ENCODE results near the gene CELF2. TPM values are rescaled to one million over a fixed set of nuclear protein-coding genes. Genes with fewer than 3 reads are reported as not detected.

CELF2 gene
- total RNA-seq, 4 donors from 2014 or later, result 30.0 to 56.6 (median 43.3) TPM

DNA sequence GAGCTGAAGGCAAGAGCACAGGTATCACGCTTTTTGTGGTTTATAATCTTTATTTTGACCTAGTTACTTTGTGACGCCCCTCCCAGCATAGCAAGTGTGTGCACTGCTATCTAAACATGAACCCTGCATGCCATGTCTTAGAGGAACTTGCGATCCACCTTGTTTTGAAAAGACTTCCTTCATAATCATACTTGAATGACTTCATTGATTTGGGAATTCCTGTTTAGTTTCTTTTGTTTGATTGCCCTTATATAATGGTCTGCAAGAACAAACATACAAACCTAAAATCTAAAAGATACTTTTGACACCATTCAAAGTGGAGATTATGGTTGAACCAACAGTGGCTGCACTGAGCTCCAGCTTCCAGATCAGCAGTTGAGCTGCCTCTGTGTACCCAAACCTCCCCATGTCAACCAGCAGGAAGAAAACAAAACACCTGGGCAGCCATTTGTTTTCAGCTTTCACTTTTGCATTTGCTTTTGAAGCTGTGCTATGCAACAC lies 132.6 kb downstream of the CELF2 start:
- Histone ChIP-seq H3K36me3 (no peaks in the 10 kb centered on the region), H3K9me3 (no peaks in the 10 kb centered on the region), H3K4me1 (peaks cover 45 to 53% of the 10 kb centered on the region in 2 donors), H3K4me3 (no peak overlapping the region), H3K27me3 (no peaks in the 10 kb centered on the region), H3K27ac (no peak overlapping the region)
- intact Hi-C loops (cut with DNase I; ENCODE audit: low total_unique reads), result no loop called here
- in situ Hi-C loops (cut with MboI; ENCODE audit: low sequenced_read_pairs in 4 of 4), result no loop called here
- no peak for TF ChIP-seq POLR2A (IDR thresholded peaks at IDR 0.05)
- TF ChIP-seq, protein P1, sequence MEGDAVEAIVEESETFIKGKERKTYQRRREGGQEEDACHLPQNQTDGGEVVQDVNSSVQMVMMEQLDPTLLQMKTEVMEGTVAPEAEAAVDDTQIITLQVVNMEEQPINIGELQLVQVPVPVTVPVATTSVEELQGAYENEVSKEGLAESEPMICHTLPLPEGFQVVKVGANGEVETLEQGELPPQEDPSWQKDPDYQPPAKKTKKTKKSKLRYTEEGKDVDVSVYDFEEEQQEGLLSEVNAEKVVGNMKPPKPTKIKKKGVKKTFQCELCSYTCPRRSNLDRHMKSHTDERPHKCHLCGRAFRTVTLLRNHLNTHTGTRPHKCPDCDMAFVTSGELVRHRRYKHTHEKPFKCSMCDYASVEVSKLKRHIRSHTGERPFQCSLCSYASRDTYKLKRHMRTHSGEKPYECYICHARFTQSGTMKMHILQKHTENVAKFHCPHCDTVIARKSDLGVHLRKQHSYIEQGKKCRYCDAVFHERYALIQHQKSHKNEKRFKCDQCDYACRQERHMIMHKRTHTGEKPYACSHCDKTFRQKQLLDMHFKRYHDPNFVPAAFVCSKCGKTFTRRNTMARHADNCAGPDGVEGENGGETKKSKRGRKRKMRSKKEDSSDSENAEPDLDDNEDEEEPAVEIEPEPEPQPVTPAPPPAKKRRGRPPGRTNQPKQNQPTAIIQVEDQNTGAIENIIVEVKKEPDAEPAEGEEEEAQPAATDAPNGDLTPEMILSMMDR (IDR thresholded peaks at IDR 0.05 in 4 of 5, conservative IDR thresholded peaks at IDR 0.05 in 1 of 5), result no peak
- DNase-seq (no peak), ATAC-seq (no peak)

DNA sequence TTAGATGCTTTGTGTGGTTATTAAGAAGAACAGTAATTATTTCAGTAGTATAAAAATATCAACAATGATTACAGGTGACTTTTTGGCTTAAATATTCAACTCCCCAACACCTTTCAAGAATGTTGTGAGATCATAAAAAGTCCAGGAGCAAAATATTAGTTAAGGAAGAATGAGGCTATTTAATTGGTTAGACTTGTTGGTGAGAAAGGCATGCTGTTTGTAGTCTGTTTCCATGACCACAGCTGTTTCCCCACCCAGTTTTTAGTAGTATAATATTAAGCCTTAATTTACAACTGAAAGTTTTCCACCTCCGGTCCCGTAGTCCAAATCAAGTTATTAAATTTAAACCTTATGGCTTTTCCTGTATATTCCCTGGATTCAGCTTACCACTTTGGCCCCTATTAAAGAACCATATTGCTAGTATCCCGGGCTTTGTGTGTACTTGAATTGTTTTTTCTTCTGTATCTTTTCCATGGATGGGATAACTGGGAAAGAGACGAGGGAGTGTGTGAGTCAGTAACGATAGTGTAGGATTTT lies 133.3 kb downstream of the CELF2 start:
- H3K4me3 ChIP-seq, result no peak overlapping the region
- peaks cover 43 to 48% of the 10 kb centered on the region in 2 donors for H3K4me1 ChIP-seq
- ATAC-seq, result no peak
- no peak for DNase-seq
- intact Hi-C loops (cut with DNase I; ENCODE audit: low total_unique reads) (no loop called here), in situ Hi-C loops (cut with MboI; ENCODE audit: low sequenced_read_pairs in 4 of 4) (no loop called here)
- no peak overlapping the region for H3K27ac ChIP-seq
- TF ChIP-seq, protein P1 (IDR thresholded peaks at IDR 0.05 in 4 of 5, conservative IDR thresholded peaks at IDR 0.05 in 1 of 5), result no peak
- no peak for TF ChIP-seq POLR2A (IDR thresholded peaks at IDR 0.05)
- H3K36me3 ChIP-seq, result no peaks in the 10 kb centered on the region
- no peaks in the 10 kb centered on the region for H3K27me3 ChIP-seq
- H3K9me3 ChIP-seq, result no peaks in the 10 kb centered on the region

DNA sequence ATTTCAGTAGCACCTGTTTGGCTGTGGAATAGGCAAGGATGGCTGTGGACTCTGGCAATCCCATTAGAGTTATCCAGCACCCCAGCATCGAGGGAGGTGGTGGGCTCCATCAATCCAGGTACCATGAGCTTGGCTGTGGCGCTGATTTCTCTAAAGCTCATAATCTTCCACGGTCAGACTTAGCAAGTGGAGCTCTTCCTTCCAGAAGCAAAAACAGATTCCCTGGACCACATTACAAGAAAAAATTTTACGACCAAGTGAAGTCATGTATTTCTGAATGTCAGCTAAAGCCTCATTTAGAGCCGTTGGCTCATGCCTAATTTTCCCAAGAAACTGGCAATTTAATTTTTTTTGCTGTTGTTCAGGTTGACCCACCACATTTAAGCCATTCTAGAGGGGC lies 135.1 kb downstream of the CELF2 start:
- peaks cover 35 to 44% of the 10 kb centered on the region in 2 donors for H3K4me1 ChIP-seq
- in situ Hi-C loops (cut with MboI; ENCODE audit: low sequenced_read_pairs in 4 of 4) (no loop called here), intact Hi-C loops (cut with DNase I; ENCODE audit: low total_unique reads) (no loop called here)
- TF ChIP-seq, protein P1 (IDR thresholded peaks at IDR 0.05 in 4 of 5, conservative IDR thresholded peaks at IDR 0.05 in 1 of 5), result no peak
- TF ChIP-seq POLR2A (IDR thresholded peaks at IDR 0.05), result no peak
- H3K4me3 ChIP-seq, result no peak overlapping the region
- no peak for ATAC-seq
- H3K9me3 ChIP-seq, result no peaks in the 10 kb centered on the region
- H3K27ac ChIP-seq, result no peak overlapping the region
- H3K36me3 ChIP-seq, result no peaks in the 10 kb centered on the region
- H3K27me3 ChIP-seq, result no peaks in the 10 kb centered on the region
- no peak for DNase-seq

DNA sequence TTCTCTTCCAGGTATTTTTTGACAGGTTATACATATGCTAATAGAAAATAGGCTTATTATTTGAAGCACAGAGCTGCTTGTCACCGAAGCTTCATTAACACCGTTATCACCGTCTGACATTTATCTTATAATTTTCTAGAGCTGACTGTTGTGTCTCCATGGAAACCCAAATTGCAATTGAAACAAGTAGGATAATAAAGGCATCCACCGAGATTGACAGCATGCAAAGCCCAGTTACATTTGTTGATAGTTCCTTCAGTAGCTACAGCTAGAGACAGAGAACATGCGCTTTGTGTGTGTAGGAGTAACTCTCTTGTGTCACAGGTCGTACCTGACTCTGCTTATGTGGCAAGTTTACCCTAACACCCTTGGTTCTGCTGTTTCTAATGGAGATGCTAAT lies 135.6 kb downstream of the CELF2 start:
- H3K9me3 ChIP-seq, result no peaks in the 10 kb centered on the region
- no peak overlapping the region for H3K27ac ChIP-seq
- TF ChIP-seq, protein P1 (IDR thresholded peaks at IDR 0.05 in 4 of 5, conservative IDR thresholded peaks at IDR 0.05 in 1 of 5), result no peak
- TF ChIP-seq POLR2A (IDR thresholded peaks at IDR 0.05), result no peak
- H3K4me3 ChIP-seq, result no peak overlapping the region
- DNase-seq (no peak), ATAC-seq (no peak)
- no peaks in the 10 kb centered on the region for H3K27me3 ChIP-seq
- in situ Hi-C loops (cut with MboI; ENCODE audit: low sequenced_read_pairs in 4 of 4), result no loop called here
- peaks cover 31 to 40% of the 10 kb centered on the region in 2 donors for H3K4me1 ChIP-seq
- intact Hi-C loops (cut with DNase I; ENCODE audit: low total_unique reads), result no loop called here
- no peaks in the 10 kb centered on the region for H3K36me3 ChIP-seq

DNA sequence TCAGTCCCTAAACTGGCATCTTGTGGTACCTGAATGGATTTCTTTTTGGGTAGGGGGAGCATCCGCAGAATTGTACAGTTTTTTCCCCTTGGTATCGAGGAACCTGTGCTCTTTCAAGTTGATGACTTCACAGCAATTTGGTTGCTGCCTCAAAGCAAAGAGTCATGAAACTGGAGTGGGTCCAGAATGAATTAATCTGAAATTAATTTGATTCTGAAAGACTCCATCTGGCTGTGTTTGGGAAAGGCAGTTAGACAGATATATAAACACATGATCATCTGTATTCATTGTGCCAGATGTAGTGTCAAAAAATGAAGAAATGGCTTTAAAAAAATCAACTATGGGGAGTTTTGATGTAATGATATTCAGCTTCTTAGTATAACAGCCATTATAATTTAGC lies 136.1 kb downstream of the CELF2 start:
- no peaks in the 10 kb centered on the region for H3K9me3 ChIP-seq
- peaks cover 25 to 38% of the 10 kb centered on the region in 2 donors for H3K4me1 ChIP-seq
- no peak for ATAC-seq
- TF ChIP-seq POLR2A (IDR thresholded peaks at IDR 0.05), result no peak
- TF ChIP-seq, protein P1 (IDR thresholded peaks at IDR 0.05 in 4 of 5, conservative IDR thresholded peaks at IDR 0.05 in 1 of 5), result no peak
- H3K27me3 ChIP-seq, result no peaks in the 10 kb centered on the region
- intact Hi-C loops (cut with DNase I; ENCODE audit: low total_unique reads) (no loop called here), in situ Hi-C loops (cut with MboI; ENCODE audit: low sequenced_read_pairs in 4 of 4) (no loop called here)
- no peak for DNase-seq
- no peaks in the 10 kb centered on the region for H3K36me3 ChIP-seq
- H3K27ac ChIP-seq, result no peak overlapping the region
- no peak overlapping the region for H3K4me3 ChIP-seq
